ENCODE measurements around the gene LRP8.

Gene LRP8

GRCh38 chr1:53339736-53340635, 12.1 kb upstream of the LRP8 start:
- no peak for DNase-seq

GRCh38 chr1:53338423-53338822, 10.6 kb upstream of the LRP8 start:
- no peak for DNase-seq

- no peak for DNase-seq
Measured at GRCh38 chr1:53337499-53337898, 9.6 kb upstream of the LRP8 start.

GRCh38 chr1:53336146-53336545, 8.3 kb upstream of the LRP8 start:
- no peak for DNase-seq

- no peak for DNase-seq
Measured at GRCh38 chr1:53335661-53336060, 7.8 kb upstream of the LRP8 start.

GRCh38 chr1:53334781-53335180, 6.9 kb upstream of the LRP8 start:
- no peak for DNase-seq

- DNase-seq: no peak
Measured at GRCh38 chr1:53334312-53334711, 6.4 kb upstream of the LRP8 start.

- DNase-seq: no peak
Measured at GRCh38 chr1:53332833-53333232, 5.0 kb upstream of the LRP8 start.

GRCh38 chr1:53332186-53332564, 4.3 kb upstream of the LRP8 start:
- no peak for DNase-seq

- peak; percentile 7 for DNase-seq
Measured at GRCh38 chr1:53331446-53332185, 3.7 kb upstream of the LRP8 start.

GRCh38 chr1:53330819-53331218, 2.9 kb upstream of the LRP8 start:
- DNase-seq: peak; percentile 10

GRCh38 chr1:53328541-53329499, 950 bp upstream of the LRP8 start:
- no peak for DNase-seq

GRCh38 chr1:53327182-53327913, 522 bp downstream of the LRP8 start:
- peak; percentile 63 for DNase-seq

- DNase-seq: no peak
Measured at GRCh38 chr1:53326598-53327181, 1.2 kb downstream of the LRP8 start.

- DNase-seq: peak; percentile 89
Measured at GRCh38 chr1:53326088-53326597, 1.7 kb downstream of the LRP8 start.

- no peak for DNase-seq
Measured at GRCh38 chr1:53325326-53326087, 2.4 kb downstream of the LRP8 start.

GRCh38 chr1:53324728-53325297, 3.1 kb downstream of the LRP8 start:
- DNase-seq: no peak

- no peak for DNase-seq
Measured at GRCh38 chr1:53324321-53324720, 3.5 kb downstream of the LRP8 start.

- no peak for DNase-seq
Measured at GRCh38 chr1:53323316-53323715, 4.6 kb downstream of the LRP8 start.

Data from activated T-cell treated with anti-CD3 and anti-CD28 coated beads, Interleukin-2, amount 50 U/mL, for 1 hour (primary cell).